ENCODE data around the gene WNT10A.

DNA sequence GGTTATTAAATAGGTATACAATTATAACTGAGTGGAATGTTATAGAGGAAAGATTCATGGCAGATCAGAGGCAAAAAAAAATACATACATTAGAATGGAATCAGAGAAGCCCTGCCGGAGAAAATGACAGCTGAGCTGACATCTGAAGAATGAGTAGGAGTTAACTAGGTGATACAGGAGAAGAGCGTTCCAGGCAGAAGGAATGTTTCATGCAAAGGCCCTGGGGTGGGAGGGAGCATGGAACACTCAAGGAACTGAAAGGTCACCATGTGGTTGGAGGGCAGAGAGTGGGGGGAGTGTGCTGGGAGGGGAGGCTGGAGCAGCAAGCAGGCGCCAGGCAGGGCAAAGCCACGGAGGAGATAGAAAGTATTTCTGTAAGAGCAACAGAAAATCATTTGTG is 47.2 kb downstream of the WNT10A start:
- TF ChIP-seq, protein P1, sequence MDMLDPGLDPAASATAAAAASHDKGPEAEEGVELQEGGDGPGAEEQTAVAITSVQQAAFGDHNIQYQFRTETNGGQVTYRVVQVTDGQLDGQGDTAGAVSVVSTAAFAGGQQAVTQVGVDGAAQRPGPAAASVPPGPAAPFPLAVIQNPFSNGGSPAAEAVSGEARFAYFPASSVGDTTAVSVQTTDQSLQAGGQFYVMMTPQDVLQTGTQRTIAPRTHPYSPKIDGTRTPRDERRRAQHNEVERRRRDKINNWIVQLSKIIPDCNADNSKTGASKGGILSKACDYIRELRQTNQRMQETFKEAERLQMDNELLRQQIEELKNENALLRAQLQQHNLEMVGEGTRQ (IDR thresholded peaks at IDR 0.05; ENCODE audit: borderline replicate concordance, low read depth, low read length): no peak
- TF ChIP-seq POLR2AphosphoS5 (IDR thresholded peaks at IDR 0.05; ENCODE audit: low read depth, low read length): no peak
- TF ChIP-seq, protein P2, sequence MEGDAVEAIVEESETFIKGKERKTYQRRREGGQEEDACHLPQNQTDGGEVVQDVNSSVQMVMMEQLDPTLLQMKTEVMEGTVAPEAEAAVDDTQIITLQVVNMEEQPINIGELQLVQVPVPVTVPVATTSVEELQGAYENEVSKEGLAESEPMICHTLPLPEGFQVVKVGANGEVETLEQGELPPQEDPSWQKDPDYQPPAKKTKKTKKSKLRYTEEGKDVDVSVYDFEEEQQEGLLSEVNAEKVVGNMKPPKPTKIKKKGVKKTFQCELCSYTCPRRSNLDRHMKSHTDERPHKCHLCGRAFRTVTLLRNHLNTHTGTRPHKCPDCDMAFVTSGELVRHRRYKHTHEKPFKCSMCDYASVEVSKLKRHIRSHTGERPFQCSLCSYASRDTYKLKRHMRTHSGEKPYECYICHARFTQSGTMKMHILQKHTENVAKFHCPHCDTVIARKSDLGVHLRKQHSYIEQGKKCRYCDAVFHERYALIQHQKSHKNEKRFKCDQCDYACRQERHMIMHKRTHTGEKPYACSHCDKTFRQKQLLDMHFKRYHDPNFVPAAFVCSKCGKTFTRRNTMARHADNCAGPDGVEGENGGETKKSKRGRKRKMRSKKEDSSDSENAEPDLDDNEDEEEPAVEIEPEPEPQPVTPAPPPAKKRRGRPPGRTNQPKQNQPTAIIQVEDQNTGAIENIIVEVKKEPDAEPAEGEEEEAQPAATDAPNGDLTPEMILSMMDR (IDR thresholded peaks at IDR 0.05): no peak
- no peak for TF ChIP-seq JUND (IDR thresholded peaks at IDR 0.05)
- TF ChIP-seq RAD21 (IDR thresholded peaks at IDR 0.05; ENCODE audit: low read length): no peak
- no peak for TF ChIP-seq EZH2phosphoT487 (IDR thresholded peaks at IDR 0.05; ENCODE audit: borderline replicate concordance, low read depth)
- TF ChIP-seq, protein P3, sequence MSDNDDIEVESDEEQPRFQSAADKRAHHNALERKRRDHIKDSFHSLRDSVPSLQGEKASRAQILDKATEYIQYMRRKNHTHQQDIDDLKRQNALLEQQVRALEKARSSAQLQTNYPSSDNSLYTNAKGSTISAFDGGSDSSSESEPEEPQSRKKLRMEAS (IDR thresholded peaks at IDR 0.05; ENCODE audit: low read depth): no peak
- TF ChIP-seq SMC3 (IDR thresholded peaks at IDR 0.05; ENCODE audit: low read depth, low read length): no peak
- no peak for TF ChIP-seq NFIC (IDR thresholded peaks at IDR 0.05; ENCODE audit: borderline replicate concordance)
- TF ChIP-seq, protein P4, sequence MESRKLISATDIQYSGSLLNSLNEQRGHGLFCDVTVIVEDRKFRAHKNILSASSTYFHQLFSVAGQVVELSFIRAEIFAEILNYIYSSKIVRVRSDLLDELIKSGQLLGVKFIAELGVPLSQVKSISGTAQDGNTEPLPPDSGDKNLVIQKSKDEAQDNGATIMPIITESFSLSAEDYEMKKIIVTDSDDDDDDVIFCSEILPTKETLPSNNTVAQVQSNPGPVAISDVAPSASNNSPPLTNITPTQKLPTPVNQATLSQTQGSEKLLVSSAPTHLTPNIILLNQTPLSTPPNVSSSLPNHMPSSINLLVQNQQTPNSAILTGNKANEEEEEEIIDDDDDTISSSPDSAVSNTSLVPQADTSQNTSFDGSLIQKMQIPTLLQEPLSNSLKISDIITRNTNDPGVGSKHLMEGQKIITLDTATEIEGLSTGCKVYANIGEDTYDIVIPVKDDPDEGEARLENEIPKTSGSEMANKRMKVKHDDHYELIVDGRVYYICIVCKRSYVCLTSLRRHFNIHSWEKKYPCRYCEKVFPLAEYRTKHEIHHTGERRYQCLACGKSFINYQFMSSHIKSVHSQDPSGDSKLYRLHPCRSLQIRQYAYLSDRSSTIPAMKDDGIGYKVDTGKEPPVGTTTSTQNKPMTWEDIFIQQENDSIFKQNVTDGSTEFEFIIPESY (IDR thresholded peaks at IDR 0.05; ENCODE audit: borderline replicate concordance, low read depth): no peak
- no peak for TF ChIP-seq RCOR1 (IDR thresholded peaks at IDR 0.05; ENCODE audit: low read length)

Measured in SK-N-SH (cell line).